ENCODE measurements around the gene SLC24A3.

SLC24A3 gene

GRCh38 chr20:19668418-19668817, 456.0 kb downstream of the SLC24A3 start:
- Histone ChIP-seq H3K36me3 (replicated peaks; ENCODE audit: low read depth, low read length) (no peaks in the 10 kb centered on the region), H3K4me2 (ENCODE audit: low read length) (no peak overlapping the region), H3K27ac (ENCODE audit: low read length) (no peak overlapping the region), H3K9ac (ENCODE audit: low read length) (no peak overlapping the region), H2AFZ (ENCODE audit: low read depth, low read length) (no peak overlapping the region), H3K27me3 (ENCODE audit: low read depth, low read length) (peaks cover 54% of the 10 kb centered on the region), H4K20me1 (ENCODE audit: insufficient read depth, low read length) (no peaks in the 10 kb centered on the region), H3K4me1 (ENCODE audit: low read length) (peaks cover 5% of the 10 kb centered on the region; the same call in 1 of the 2 replicates), H3K9me3 (ENCODE audit: insufficient read depth, low read length) (no peaks in the 10 kb centered on the region), H3K4me3 (ENCODE audit: low read length) (no peak overlapping the region), H3K79me2 (ENCODE audit: low read length) (no peaks in the 10 kb centered on the region)
- TF ChIP-seq, protein P1, sequence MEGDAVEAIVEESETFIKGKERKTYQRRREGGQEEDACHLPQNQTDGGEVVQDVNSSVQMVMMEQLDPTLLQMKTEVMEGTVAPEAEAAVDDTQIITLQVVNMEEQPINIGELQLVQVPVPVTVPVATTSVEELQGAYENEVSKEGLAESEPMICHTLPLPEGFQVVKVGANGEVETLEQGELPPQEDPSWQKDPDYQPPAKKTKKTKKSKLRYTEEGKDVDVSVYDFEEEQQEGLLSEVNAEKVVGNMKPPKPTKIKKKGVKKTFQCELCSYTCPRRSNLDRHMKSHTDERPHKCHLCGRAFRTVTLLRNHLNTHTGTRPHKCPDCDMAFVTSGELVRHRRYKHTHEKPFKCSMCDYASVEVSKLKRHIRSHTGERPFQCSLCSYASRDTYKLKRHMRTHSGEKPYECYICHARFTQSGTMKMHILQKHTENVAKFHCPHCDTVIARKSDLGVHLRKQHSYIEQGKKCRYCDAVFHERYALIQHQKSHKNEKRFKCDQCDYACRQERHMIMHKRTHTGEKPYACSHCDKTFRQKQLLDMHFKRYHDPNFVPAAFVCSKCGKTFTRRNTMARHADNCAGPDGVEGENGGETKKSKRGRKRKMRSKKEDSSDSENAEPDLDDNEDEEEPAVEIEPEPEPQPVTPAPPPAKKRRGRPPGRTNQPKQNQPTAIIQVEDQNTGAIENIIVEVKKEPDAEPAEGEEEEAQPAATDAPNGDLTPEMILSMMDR (IDR thresholded peaks at IDR 0.05; ENCODE audit: low read depth, low read length): no peak
- TF ChIP-seq EZH2phosphoT487 (IDR thresholded peaks at IDR 0.05; ENCODE audit: low read depth): no peak

DNA sequence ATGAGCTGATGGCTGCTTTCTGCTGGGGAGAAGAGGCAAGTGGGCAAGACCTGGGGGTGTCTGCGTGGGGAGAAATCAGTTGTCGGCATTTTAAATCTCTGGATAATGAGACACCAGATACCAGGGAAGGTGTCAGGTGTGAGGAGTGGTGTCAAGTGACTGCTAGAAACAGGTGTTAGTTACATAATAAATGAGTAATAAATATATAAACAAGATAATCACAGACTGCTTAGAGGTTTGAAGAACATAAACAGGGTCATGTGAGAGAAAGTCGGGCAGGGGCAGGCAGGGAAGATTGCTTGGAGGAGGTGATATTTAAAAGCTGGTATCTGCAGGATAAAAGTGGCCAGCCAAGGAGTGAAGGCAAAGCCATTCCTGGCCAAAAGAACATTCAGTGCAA, 458.4 kb downstream of the SLC24A3 start:
- no peak overlapping the region for H3K9ac ChIP-seq (ENCODE audit: low read length)
- H3K9me3 ChIP-seq (ENCODE audit: insufficient read depth, low read length): no peaks in the 10 kb centered on the region
- no peak for TF ChIP-seq EZH2phosphoT487 (IDR thresholded peaks at IDR 0.05; ENCODE audit: low read depth)
- TF ChIP-seq, protein P1 (IDR thresholded peaks at IDR 0.05; ENCODE audit: low read depth, low read length): no peak
- no peaks in the 10 kb centered on the region for H3K79me2 ChIP-seq (ENCODE audit: low read length)
- no peak overlapping the region for H3K4me2 ChIP-seq (ENCODE audit: low read length)
- no peak overlapping the region for H2AFZ ChIP-seq (ENCODE audit: low read depth, low read length)
- H3K27me3 ChIP-seq (ENCODE audit: low read depth, low read length): peaks cover 48% of the 10 kb centered on the region
- H3K4me1 ChIP-seq (ENCODE audit: low read length): peaks cover 5% of the 10 kb centered on the region; the same call in 1 of the 2 replicates
- no peak overlapping the region for H3K27ac ChIP-seq (ENCODE audit: low read length)
- H3K36me3 ChIP-seq (replicated peaks; ENCODE audit: low read depth, low read length): no peaks in the 10 kb centered on the region
- no peaks in the 10 kb centered on the region for H4K20me1 ChIP-seq (ENCODE audit: insufficient read depth, low read length)
- no peak overlapping the region for H3K4me3 ChIP-seq (ENCODE audit: low read length)

- Histone ChIP-seq H3K27ac (ENCODE audit: low read length) (no peak overlapping the region), H3K4me1 (ENCODE audit: low read length) (peaks cover 5% of the 10 kb centered on the region; the same call in 1 of the 2 replicates), H3K4me3 (ENCODE audit: low read length) (no peak overlapping the region), H3K79me2 (ENCODE audit: low read length) (no peaks in the 10 kb centered on the region), H3K9ac (ENCODE audit: low read length) (no peak overlapping the region), H3K36me3 (replicated peaks; ENCODE audit: low read depth, low read length) (no peaks in the 10 kb centered on the region), H3K9me3 (ENCODE audit: insufficient read depth, low read length) (no peaks in the 10 kb centered on the region), H3K27me3 (ENCODE audit: low read depth, low read length) (peaks cover 51% of the 10 kb centered on the region), H4K20me1 (ENCODE audit: insufficient read depth, low read length) (no peaks in the 10 kb centered on the region), H3K4me2 (ENCODE audit: low read length) (no peak overlapping the region), H2AFZ (ENCODE audit: low read depth, low read length) (no peak overlapping the region)
- TF ChIP-seq EZH2phosphoT487 (IDR thresholded peaks at IDR 0.05; ENCODE audit: low read depth): no peak
These were observed 458.9 kb downstream of the SLC24A3 start for GRCh38 chr20:19671374-19671773.

DNA sequence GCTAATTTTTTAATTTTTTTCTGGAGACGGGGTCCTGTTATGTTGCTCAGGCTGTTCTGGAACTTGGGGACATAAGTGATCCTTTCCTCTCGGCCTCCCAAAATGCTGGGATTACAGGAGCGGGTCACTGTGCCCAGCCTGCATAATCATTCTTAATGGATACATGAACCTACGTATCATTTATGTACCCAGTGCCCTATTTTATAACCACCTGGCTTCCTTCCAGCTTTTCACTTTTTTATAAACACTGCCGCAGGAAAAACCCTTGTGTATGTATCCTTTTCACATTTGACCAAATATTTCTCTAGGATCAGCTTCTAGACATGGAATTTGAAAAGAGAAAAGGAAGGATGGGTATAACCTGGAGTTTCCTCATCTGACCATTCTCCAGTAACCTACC, 460.1 kb downstream of the SLC24A3 start:
- H3K4me3 ChIP-seq (ENCODE audit: low read length): no peak overlapping the region
- no peaks in the 10 kb centered on the region for H3K36me3 ChIP-seq (replicated peaks; ENCODE audit: low read depth, low read length)
- no peak overlapping the region for H3K9ac ChIP-seq (ENCODE audit: low read length)
- no peaks in the 10 kb centered on the region for H4K20me1 ChIP-seq (ENCODE audit: insufficient read depth, low read length)
- H3K4me2 ChIP-seq (ENCODE audit: low read length): no peak overlapping the region
- H3K79me2 ChIP-seq (ENCODE audit: low read length): no peaks in the 10 kb centered on the region
- TF ChIP-seq EZH2phosphoT487 (IDR thresholded peaks at IDR 0.05; ENCODE audit: low read depth): no peak
- TF ChIP-seq, protein P1 (IDR thresholded peaks at IDR 0.05; ENCODE audit: low read depth, low read length): no peak
- no peaks in the 10 kb centered on the region for H3K9me3 ChIP-seq (ENCODE audit: insufficient read depth, low read length)
- peaks cover 5% of the 10 kb centered on the region; the same call in 1 of the 2 replicates for H3K4me1 ChIP-seq (ENCODE audit: low read length)
- H3K27me3 ChIP-seq (ENCODE audit: low read depth, low read length): peaks cover 51% of the 10 kb centered on the region
- H2AFZ ChIP-seq (ENCODE audit: low read depth, low read length): no peak overlapping the region
- no peak overlapping the region for H3K27ac ChIP-seq (ENCODE audit: low read length)
